ENCODE results near the gene HDAC9.

HDAC9 gene

DNA sequence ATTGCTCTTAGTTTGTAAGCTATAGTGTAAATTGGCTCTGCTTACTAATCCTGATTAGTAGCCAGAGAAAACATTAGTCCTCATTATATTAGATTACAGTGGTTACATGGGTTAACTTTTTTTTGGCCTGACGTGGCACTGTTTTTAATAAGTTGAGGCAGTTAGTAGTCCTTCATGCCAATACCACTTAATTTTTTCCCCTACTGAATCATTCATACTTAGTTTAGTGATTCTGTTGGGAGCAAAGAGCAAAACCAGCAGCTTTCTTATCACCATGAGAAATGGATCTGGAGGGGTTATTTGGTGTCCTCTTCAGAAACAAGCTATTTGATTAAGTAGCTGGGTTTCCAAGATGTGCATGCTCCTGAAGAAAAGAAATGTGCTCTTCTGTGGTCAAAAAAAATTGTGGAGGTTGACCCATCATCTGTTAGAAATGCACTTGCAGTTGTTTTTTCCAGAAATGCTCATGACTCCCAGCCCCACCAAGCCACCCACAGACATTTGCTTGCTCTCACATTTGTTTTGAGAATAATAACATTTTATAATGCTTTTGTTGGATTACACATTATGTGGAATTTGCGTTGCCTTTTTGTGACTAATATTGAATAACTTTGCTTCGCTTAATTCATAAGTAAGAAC, 258.5 kb downstream of the HDAC9 start:
- DNase-seq: no peak

DNA sequence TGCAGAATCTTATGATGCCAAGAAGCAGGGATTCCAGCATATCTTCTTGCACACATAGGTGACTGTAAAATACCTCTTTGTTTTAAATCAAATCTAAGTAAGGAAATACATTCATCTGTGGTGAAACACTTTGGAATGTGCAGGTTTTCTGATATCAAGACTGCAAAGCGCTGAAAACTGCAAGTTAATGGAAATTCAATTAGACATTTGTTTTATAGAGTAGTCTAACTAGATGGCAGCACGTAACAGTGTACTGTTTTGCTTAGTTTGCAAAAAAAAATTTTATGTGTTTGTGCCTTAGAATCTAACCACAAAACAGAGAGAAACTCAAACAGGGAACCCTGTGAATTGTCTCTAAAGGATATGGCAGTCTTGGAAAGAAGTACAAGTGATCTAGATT, 259.2 kb downstream of the HDAC9 start:
- no peak for DNase-seq

DNA sequence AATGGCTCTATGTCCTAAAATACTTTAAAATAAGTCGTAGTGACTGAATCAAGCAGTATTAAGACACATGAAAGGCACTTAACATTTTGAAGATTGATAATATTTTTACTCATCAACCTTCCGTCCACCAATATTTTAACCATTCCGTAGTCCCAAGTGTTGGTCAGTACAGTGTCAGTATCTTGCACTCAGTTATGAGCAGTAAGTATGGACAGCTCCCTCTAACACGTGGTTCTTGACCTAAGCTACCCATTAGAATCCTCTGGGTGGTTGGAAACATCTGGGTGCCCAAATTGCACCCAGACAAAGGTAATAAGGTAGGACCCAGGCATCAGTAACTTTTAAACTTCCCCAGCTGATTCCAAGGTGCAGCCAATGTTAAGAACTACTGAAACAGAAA, 260.2 kb downstream of the HDAC9 start:
- DNase-seq: no peak

DNA sequence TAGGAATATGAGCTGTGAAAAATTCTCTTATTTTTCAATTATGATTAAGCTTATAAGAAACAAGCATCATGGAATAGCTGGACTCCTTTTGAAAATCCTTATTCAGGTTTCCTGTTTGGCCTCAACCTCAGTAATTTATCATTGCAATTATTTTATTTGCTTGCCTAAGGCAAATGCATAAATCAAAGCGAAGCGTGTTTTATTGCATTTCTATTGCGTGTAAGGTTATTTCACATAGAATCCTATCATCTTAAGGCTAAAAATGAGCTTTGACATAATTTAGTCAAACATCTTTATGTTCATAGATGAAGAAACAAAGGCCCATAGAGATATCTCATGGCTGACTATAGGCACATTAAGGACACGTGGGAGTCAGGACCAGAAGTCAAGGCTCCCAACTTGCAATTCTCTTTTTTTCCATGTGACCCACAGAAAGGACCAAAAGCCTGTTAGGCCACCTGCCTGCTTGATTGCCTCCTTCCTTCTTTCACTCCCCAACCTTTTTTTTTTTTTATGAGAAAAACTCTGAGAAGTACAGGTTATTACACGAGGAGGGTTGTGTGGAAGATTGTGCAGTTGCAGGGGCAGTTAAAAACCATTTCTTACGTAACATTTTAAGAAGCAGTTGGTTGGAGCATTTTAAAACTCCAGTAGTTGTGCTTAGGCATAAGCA, 261.0 kb downstream of the HDAC9 start:
- DNase-seq: no peak

DNA sequence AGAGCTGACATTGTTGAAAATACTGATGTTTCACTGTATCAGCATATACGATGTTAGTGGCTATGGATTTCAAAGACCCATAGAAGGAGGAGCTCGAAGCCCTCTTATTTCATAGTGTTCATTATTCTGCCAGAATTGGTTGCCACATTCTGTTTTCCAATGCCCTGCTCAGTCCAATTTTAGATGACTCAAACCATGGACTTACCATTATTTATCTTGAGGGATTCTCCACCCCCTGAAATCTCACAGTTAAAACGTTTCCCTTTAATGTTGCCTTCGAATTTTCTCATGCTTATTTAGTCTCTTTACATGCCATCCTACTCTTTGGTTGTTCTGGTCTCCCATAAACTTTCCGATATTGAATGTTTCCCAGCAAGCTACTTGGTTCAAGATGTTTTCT, 264.5 kb downstream of the HDAC9 start:
- no peak for DNase-seq

DNA sequence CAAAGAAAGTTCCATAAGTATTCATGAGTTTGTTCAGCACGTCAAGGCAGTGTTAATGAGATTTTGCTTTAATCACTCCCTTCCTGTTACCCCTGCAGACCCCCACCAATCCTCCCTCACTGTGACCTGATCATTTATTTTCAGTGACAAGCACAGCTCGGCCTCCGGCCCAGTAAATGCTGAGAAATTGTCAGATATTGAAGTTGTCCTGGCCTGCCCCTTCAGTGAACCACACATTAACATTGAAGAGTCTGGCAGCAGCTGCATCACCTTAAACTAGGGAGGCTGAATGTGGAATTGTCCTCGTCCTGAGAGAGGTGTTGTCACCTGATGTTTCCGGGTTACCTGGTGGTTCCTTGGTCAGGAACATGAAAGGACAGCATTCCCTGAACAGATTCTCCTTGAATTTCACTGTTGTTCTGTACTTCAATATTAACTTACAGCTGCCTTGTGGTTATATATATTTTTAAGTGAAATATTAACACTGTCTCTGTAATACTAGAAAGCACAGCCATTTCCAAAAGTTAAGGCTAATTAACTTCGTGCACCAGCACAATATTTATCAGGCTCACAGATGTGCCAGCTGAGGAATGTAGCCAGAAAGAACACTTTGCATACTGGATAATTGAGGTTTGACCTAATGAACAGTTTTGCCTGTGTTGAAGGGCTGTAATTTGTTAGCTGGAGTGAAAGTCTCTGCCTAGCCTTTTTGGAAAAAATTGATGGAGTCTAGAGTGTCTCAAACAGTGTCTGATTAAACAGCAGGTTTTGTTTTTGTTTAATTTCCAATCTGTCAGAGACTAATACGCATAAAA, 265.3 kb downstream of the HDAC9 start:
- no peak for DNase-seq

DNA sequence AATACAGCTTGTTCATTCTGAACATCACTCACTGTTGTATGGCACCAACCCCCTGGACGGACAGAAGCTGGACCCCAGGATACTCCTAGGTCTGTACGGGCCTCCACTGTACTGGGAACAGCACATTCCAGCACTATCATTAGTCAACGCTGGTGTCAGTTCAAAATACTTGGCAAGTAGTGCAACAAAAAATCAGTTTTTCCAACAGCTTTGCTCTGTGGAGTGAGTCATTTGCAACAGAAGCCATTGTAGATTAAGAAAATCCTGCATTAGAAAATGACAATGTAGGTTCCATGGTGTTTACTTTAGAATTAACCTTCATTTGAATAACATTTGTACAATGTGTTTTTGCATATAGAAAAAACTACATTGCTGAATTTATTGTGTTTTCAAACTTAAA, 266.6 kb downstream of the HDAC9 start:
- DNase-seq: no peak

DNA sequence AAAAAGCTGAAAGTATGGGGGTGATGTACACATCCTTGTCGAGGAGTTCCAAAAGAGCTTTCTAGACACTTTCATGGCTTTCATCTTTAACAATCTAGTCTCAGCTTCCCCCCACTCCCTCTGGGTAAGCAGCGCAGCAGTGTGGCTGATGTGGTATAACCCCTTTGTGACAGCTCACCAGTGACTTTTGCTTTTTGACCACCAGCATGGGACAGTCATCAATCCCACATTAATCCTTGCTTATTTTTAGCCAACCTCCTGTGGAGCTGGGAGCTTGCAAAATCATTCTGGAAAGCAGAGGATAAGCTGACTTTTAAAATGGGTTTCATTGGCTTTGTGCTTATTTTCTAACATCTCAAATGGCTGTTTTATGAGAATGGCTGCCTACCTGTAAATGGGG, 272.7 kb downstream of the HDAC9 start:
- no peak for DNase-seq

DNA sequence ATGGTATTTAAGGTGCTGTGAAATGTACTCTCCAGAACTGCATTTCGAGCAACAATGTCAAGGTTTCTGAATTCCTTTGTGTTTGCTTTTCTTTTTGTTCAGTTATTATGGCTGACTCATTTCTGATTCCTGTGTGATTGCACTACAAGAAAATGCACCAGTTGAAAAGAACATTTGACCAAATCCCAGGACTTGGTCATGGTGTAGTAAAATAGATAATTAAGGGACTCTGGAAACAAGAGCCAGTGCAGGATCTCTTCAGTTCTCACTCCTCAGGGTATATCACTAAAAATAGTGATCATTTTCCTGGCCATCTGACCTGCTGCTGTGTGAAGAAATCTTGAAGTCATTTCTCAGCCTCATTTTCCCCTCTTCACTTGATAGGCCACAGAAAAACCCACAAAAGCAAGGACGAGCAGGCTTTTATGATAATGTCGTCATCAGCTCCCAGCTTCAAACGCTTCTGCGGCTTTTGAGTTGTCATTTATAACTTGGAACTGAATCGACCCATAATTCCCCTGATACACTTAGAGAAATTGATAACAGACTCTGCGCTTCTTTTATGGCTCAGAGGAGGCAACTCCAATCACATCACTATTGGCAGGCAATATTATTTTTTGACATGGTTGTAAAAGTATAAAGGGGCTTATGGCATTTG, 274.7 kb downstream of the HDAC9 start:
- DNase-seq: no peak

DNA sequence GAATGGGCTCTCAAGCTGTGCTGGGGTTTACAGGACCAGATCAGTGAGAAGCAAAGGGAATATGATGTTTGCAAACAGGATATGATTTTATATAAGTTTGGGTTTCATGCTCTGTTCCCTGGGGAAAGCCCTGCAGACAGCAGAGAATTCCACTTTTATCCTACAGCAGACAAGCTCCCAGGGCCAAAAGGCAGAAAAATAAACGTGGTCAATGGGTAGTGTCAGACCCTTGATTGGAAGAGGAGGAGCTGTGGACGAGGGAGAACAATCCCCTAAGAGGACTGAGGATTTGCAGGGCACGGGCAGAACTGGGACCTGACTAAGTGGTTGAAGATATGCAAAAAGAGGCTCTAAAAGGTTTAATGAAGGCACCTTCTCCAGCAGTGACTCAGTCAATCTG, 275.3 kb downstream of the HDAC9 start:
- no peak for DNase-seq

DNA sequence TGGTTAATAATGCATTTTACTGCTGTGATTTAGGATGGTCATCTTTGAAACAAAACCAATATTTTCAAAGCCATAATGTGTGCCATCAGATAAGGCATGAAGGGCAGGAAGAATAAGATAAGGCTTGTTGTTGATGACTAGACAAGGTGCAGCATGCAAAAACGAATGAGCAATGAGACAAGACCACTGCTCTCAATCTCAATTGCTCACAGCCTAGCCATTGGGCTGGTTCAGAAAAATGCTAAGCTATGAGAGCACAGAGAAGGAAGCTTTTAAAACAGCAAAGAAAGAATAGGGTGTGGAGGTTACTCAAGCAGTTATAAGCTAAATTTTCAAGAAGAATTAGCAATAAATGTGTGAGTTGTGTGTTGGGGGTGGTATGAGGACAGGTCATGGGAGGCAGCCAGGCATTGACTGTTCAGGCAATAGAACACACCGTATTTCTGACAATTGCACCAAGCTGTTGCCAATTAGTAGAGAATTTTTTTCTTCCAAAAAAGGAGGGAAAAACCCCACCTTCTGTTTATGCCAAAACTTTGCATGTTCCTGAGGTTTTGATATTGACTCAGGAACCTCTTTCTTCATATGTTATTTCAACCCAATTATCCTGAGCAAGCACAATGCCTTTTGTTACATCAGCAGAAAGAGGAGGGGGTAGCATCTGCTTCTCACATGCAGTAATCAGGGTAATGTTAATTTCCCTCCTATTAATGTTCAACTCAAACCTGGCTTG, 276.5 kb downstream of the HDAC9 start:
- DNase-seq: no peak

DNA sequence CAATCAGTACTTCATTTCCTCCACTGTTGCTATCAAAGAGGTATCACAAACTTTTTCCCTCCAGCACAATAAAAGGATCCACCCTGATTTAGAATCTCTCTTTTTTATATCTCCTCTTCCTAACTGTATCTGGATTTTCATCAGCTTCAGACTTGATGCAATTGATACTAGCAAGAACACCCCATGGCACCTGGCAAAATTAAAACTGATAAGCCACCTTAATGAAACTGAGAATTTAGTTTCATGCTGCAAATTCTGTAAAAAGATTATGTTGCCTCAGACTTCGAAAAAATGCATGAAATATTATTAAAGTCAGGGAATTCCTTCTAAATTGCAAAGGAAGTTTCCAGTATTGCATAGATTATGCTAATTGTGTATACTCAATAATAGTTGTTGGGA, 277.0 kb downstream of the HDAC9 start:
- DNase-seq: no peak

DNA sequence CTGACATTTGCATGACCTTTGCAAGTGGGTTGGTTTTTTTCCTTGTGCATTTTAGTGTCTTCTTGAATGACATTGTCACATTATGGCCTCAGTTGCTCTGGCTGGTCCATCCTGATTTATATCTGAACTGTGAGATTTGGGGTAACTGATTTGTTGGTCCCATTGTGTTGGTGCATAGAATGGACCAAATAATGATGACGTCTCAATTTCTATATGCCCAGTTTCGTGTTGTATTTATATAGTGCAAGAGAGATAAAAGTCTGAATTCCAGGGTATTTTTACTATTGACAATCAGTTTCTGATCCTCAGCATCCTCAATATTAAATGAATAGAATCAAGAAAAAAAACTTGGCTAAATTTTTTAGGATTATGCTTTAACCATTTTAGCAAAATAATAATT, 281.8 kb downstream of the HDAC9 start:
- no peak for DNase-seq

DNA sequence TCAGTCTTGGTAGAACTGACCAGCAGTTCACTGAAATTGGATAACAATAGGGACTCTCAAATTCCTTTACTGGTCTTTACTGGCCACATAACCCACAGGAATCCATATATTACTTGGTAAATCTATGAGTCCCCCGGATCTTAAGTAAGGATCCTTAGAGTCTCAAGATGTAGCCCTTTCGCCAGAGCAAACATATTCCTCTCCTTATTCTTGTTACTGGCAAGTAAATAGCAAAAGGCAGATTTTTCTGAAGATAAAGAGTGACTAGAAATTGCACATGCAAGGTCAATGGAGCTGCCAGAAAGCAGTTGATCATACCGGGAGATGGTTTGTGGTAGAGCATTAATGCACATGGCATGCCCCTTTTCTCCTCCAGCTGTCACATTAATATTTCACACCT, 283.0 kb downstream of the HDAC9 start:
- no peak for DNase-seq

DNA sequence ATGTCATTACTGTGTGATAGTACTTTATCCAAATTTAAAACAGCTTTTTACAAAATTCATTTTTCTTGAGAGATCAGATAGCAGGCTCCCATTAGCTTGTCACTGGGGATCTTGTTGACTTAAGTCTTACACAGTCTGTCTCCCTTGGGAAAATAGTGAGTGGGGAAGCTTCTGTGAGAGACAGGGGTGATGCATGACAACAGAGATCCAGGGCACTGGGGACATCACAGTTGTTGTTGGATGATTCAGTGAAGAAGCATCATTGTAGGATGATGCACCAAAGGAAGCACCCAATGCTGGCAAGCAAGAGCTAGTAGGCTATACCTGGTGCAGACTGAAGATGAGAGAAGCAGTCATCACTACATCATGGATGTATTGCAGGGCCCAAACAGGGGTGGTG, 284.7 kb downstream of the HDAC9 start:
- no peak for DNase-seq

DNA sequence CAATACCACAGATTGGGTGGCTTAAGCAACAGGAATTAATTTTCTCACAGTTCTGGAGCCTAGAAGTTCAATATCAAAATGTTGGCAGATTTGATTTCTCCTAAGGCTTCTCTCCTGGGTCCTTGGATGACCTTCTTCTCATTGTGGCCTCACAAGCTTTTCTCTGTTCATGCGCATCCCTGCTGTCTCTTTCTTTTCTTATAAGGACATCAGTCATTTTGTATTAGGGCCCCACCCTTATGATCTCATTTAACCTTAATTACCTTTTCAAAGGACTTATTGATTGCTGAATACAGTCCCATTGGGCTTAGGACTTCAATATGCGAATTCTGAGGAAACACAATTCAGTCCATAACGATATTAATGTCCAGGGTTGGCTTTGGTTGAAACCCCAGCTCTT, 285.4 kb downstream of the HDAC9 start:
- DNase-seq: no peak

DNA sequence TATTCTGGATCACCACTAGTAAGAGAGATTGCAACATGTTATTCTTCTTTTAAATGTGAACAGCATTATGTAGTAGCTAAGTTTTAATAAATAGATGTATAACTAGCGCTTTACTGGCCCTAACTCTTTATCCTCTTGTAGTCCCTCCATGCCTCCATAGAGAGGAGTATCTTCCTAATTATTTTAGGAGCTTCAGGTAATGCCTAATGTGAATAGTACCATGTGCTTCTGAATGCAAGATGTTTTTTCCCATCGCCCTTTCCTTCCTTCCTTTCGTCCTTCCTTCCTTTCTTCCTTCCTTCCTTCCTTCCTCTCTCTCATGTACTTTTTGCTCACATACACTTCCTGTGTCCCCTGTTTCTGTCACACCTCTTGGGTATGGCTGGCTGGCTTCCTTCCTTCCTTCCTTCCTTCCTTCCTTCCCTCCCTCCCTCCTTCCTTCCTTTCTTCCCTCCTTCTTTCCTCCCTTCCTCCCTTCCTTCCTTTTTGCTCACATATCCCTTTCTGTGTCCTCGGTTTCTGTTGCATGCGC, 290.7 kb downstream of the HDAC9 start:
- no peak for DNase-seq

DNA sequence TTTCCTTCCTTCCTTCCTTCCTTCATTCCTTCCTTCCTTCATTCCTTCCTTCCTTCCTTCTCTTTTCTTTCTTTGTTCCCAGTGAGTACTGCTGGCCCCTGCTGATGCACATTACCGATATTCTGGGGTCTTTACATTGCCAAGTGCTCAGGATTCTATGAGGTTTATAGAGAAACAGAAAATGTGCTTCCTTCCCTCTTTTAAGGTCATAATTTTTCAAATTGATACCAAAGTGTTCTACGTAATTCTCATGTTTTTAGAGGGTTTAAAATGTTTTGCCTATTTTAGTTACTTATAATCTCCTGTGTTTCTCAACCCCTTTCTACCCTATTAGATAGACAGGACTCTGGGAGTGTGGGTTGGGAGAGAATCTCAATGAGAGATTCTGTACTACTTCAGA, 291.2 kb downstream of the HDAC9 start:
- no peak for DNase-seq

DNA sequence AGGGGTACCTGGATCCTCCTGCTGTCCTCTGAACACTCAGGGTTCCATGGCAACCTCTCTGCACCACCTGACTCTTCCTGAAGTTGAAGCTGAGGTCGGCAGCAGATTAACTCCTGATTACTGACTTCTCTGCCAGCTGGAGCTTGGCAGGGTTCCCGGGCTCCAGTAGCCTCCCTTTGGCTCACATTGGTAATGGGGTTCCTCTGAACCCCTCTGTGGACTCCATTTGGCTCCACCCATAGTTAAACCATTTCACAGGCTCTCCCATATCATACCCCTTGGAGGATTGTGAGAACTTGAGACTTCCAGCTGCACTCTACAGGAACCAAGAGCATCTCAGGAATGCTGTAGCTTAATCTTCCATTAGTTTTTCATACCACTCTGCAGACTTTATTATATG, 292.5 kb downstream of the HDAC9 start:
- DNase-seq: no peak

DNA sequence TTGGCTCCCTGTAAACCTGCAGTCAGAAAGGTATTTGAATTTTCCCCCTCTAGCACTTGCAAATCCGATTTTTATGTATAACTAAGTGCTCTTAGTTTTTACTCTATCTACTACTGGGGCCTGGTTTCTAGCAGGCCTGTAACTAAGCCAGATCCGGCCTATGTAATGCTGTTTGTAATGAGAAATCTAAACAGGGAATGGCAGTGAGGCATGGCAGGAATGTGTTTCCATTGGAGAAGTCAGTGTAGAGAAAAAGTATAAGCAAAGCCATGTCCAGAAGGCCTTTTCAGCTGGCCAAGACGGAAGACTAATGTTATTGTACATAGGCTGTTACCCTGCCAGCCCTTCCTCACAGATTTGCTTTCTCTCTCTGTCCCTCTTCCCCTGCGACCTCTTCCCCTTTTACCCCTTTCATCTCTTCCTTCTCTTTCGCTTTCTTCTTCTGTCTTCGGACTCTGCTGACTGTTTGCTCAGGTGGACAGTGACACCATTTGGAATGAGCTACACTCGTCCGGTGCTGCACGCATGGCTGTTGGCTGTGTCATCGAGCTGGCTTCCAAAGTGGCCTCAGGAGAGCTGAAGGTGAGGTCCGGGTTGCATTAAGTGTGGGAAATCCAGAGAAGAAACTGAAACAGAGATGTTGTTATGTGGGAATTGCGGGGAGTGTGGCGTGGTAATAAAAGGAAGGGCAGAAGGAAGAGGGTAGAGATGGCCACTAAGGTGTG, 297.5 kb downstream of the HDAC9 start:
- no peak for DNase-seq

DNA sequence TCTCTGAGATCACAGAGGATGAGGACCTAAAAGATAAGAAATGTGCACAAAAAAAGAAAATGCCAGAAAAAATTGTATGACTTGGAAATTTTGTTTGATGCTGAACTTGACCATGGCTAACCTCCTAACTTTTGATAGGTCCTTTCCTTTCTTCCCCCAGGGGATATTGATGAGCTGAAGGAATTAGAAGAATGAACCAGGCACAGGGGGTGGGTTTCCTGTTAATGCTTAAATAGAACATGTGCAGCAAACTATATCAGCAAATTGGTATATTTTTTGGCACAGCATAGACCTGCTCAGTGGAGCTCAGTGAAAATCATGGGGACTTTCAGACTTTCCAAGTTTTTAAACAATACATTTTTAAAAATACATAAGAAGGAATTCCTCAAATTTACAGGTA, 300.7 kb downstream of the HDAC9 start:
- DNase-seq: no peak
